K562 (cell line): Measurements from ENCODE around the gene NMUR1. TPM values are rescaled to one million over a fixed set of nuclear protein-coding genes. Genes with fewer than 3 reads are reported as not detected.

Experiments
- polyA plus RNA-seq, 8 experiments: library from polyadenylated mRNA; depleted of rRNA in 4 of 8; stranded (reverse) in 5 of 8; unstranded in 3 of 8; fragments of >200 nt; fragmentation: Nextera tagmentation in 2 of 8; fragmentation: Illumina TruSeq in 1 of 8; extraction: Ambion mirVana in 2 of 8; extraction: Trizol in 1 of 8; gene quantifications; 2 replicates each; pipeline versions ENCODE4 v1.2.1 to v1.2.3, GENCODE V29; 2011 to 2014; ENCODE audit warnings: inconsistent platforms in 1 of 8, missing spikeins in 1 of 8
- total RNA-seq, 7 experiments: library from RNA; depleted of rRNA in 6 of 7; stranded (reverse); fragments of >200 nt in 6 of 7; fragmentation: Illumina TruSeq in 2 of 7; extraction: Trizol in 2 of 7; gene quantifications; 2 replicates each; pipeline versions ENCODE4 v1.2.1 to v1.2.3, GENCODE V29; 2011 to 2021; ENCODE audit warnings: low replicate concordance in 1 of 7
- TF ChIP-seq, protein P1 (sequence below): fragments of 200-600 bp; sonication (generic); IDR thresholded peaks from one replicate; pipeline ENCODE4 v1.6.1; 2012; ENCODE audit warnings: mild to moderate bottlenecking, low read depth, low read length, inconsistent platforms
- TF ChIP-seq, protein P2 (sequence below): IDR thresholded peaks from 3 replicates; pipeline ENCODE4 v1.6.1; 2011; ENCODE audit warnings: borderline replicate concordance, mild to moderate bottlenecking; ENCODE audit not compliant: insufficient read length, insufficient read depth

The NMUR1 gene
- total and polyA plus RNA-seq, 9 of the 15 experiments (the other 6 are each of a cell fraction or from before 2014, with no cell fraction given) = 0.01 to 0.27 (median 0.15) TPM

DNA sequence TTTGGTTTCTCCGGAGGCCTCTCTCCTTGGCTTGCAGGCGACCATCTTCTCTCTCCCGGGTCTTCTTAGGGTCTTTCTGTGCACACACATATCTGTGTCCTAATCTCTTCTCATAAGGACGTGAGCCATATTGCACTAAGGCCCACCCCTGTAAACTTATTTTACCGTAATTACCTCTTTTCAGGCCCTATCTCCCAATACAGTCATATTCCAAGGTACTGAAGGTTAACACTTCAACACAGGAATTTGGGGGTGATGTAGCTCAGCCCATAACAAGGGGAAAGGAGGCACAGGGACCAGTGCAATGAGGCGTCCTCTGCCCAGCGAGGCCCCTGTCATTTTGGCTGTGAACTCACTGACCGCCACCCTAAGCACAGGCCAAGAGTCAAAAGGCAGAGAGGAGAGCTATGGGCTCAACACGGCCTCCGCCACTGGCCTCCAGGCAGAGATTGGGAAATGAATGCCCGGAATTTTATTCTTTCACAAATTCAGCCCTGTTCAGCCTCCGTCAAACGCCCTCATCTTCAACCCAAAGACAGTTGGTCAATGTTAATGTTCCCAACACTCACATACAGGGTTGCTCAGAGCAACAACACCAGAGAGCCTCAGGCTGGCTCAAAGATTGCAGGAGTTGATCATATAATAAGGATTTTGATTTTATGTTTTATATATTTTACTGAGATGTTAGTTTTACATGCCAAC, 15.9 kb upstream of the NMUR1 start (continued):
- TF ChIP-seq, protein P1, sequence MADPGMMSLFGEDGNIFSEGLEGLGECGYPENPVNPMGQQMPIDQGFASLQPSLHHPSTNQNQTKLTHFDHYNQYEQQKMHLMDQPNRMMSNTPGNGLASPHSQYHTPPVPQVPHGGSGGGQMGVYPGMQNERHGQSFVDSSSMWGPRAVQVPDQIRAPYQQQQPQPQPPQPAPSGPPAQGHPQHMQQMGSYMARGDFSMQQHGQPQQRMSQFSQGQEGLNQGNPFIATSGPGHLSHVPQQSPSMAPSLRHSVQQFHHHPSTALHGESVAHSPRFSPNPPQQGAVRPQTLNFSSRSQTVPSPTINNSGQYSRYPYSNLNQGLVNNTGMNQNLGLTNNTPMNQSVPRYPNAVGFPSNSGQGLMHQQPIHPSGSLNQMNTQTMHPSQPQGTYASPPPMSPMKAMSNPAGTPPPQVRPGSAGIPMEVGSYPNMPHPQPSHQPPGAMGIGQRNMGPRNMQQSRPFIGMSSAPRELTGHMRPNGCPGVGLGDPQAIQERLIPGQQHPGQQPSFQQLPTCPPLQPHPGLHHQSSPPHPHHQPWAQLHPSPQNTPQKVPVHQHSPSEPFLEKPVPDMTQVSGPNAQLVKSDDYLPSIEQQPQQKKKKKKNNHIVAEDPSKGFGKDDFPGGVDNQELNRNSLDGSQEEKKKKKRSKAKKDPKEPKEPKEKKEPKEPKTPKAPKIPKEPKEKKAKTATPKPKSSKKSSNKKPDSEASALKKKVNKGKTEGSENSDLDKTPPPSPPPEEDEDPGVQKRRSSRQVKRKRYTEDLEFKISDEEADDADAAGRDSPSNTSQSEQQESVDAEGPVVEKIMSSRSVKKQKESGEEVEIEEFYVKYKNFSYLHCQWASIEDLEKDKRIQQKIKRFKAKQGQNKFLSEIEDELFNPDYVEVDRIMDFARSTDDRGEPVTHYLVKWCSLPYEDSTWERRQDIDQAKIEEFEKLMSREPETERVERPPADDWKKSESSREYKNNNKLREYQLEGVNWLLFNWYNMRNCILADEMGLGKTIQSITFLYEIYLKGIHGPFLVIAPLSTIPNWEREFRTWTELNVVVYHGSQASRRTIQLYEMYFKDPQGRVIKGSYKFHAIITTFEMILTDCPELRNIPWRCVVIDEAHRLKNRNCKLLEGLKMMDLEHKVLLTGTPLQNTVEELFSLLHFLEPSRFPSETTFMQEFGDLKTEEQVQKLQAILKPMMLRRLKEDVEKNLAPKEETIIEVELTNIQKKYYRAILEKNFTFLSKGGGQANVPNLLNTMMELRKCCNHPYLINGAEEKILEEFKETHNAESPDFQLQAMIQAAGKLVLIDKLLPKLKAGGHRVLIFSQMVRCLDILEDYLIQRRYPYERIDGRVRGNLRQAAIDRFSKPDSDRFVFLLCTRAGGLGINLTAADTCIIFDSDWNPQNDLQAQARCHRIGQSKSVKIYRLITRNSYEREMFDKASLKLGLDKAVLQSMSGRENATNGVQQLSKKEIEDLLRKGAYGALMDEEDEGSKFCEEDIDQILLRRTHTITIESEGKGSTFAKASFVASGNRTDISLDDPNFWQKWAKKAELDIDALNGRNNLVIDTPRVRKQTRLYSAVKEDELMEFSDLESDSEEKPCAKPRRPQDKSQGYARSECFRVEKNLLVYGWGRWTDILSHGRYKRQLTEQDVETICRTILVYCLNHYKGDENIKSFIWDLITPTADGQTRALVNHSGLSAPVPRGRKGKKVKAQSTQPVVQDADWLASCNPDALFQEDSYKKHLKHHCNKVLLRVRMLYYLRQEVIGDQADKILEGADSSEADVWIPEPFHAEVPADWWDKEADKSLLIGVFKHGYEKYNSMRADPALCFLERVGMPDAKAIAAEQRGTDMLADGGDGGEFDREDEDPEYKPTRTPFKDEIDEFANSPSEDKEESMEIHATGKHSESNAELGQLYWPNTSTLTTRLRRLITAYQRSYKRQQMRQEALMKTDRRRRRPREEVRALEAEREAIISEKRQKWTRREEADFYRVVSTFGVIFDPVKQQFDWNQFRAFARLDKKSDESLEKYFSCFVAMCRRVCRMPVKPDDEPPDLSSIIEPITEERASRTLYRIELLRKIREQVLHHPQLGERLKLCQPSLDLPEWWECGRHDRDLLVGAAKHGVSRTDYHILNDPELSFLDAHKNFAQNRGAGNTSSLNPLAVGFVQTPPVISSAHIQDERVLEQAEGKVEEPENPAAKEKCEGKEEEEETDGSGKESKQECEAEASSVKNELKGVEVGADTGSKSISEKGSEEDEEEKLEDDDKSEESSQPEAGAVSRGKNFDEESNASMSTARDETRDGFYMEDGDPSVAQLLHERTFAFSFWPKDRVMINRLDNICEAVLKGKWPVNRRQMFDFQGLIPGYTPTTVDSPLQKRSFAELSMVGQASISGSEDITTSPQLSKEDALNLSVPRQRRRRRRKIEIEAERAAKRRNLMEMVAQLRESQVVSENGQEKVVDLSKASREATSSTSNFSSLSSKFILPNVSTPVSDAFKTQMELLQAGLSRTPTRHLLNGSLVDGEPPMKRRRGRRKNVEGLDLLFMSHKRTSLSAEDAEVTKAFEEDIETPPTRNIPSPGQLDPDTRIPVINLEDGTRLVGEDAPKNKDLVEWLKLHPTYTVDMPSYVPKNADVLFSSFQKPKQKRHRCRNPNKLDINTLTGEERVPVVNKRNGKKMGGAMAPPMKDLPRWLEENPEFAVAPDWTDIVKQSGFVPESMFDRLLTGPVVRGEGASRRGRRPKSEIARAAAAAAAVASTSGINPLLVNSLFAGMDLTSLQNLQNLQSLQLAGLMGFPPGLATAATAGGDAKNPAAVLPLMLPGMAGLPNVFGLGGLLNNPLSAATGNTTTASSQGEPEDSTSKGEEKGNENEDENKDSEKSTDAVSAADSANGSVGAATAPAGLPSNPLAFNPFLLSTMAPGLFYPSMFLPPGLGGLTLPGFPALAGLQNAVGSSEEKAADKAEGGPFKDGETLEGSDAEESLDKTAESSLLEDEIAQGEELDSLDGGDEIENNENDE = peak; percentile 93
- TF ChIP-seq, protein P2, sequence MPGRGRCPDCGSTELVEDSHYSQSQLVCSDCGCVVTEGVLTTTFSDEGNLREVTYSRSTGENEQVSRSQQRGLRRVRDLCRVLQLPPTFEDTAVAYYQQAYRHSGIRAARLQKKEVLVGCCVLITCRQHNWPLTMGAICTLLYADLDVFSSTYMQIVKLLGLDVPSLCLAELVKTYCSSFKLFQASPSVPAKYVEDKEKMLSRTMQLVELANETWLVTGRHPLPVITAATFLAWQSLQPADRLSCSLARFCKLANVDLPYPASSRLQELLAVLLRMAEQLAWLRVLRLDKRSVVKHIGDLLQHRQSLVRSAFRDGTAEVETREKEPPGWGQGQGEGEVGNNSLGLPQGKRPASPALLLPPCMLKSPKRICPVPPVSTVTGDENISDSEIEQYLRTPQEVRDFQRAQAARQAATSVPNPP = no peak
- TF ChIP-seq, all 486 proteins: peak for 1
